Smooth muscle cell (in vitro differentiated cells): ENCODE measurements around the gene ARID3C. TPM values are rescaled to one million over a fixed set of nuclear protein-coding genes. Genes with fewer than 3 reads are reported as not detected.

Source experiments
- DNase-seq: peaks from one replicate; lab custom pipeline; 2025; ENCODE audit not compliant: unreplicated experiment; lab: John Stamatoyannopoulos, UW
- H2AFZ ChIP-seq: fragments of 200-600 bp; sonication (generic); 2 replicates; pipeline ENCODE4 v1.6.0; 2016; ENCODE audit warnings: antibody characterized with exemption, low read depth, mild to moderate bottlenecking
- H3F3A ChIP-seq: fragments of 200-600 bp; sonication (generic); 2 replicates; pipeline ENCODE4 v1.6.0; 2017; ENCODE audit warnings: antibody characterized with exemption, low read depth
- H3K27ac ChIP-seq: fragments of 200-600 bp; sonication (generic); 2 replicates; pipeline ENCODE4 v1.5.1; 2016; ENCODE audit warnings: low read depth, mild to moderate bottlenecking
- H3K27me3 ChIP-seq: fragments of 200-600 bp; sonication (generic); 2 replicates; pipeline ENCODE4 v1.6.1; 2016; ENCODE audit warnings: low read depth, mild to moderate bottlenecking
- H3K36me3 ChIP-seq: fragments of 200-600 bp; sonication (generic); 2 replicates; pipeline ENCODE4 v1.5.1; 2016; ENCODE audit warnings: low read depth
- H3K4me1 ChIP-seq: fragments of 200-600 bp; sonication (generic); 2 replicates; pipeline ENCODE4 v1.5.1; 2016; ENCODE audit warnings: low read depth
- H3K4me2 ChIP-seq: fragments of 200-600 bp; sonication (generic); 2 replicates; pipeline ENCODE4 v1.6.0; 2016; ENCODE audit warnings: mild to moderate bottlenecking
- H3K4me3 ChIP-seq: fragments of 200-600 bp; sonication (generic); 2 replicates; pipeline ENCODE4 v1.5.1; 2016; ENCODE audit warnings: mild to moderate bottlenecking
- H3K79me2 ChIP-seq: fragments of 200-600 bp; sonication (generic); 2 replicates; pipeline ENCODE4 v1.6.0; 2016; ENCODE audit warnings: low read depth, mild to moderate bottlenecking
- H3K9ac ChIP-seq: fragments of 200-600 bp; sonication (generic); 2 replicates; pipeline ENCODE4 v1.6.0; 2016; ENCODE audit warnings: low read depth
- H3K9me3 ChIP-seq: fragments of 200-600 bp; sonication (generic); replicated peaks from 2 replicates; pipeline ENCODE4 v1.5.1; 2016; ENCODE audit warnings: low read depth
- H4K20me1 ChIP-seq: fragments of 200-600 bp; sonication (generic); 2 replicates; pipeline ENCODE4 v1.6.0; 2016; ENCODE audit warnings: low read depth
- CTCF ChIP-seq: fragments of 200-600 bp; sonication (generic); IDR thresholded peaks from 2 replicates; pipeline ENCODE4 v1.5.1; 2017; ENCODE audit warnings: borderline replicate concordance, mild to moderate bottlenecking, antibody characterized with exemption; ENCODE audit not compliant: insufficient read depth, poor library complexity, severe bottlenecking
- WGBS: methylation state at CpG from one replicate; pipeline ENCODE4 v1.1.7; 2016; ENCODE audit warnings: low lambda C conversion rate; 5-methylcytosine and 5-hydroxymethylcytosine counted together
- polyA plus RNA-seq: library from polyadenylated mRNA; unstranded; fragments of >200 nt; fragmentation: Nextera tagmentation; extraction: Ambion mirVana; gene quantifications from 2 replicates; pipeline ENCODE4 v1.2.1, GENCODE V29; 2016
- total RNA-seq: library from RNA; depleted of rRNA; stranded (reverse); fragments of >200 nt; gene quantifications from 2 replicates; pipeline ENCODE4 v1.2.3, GENCODE V29; 2014

The ARID3C gene
- total and polyA plus RNA-seq, 2 experiments from 2014 or later: 0.40 TPM; not detected in 1

GRCh38 chr9:34620061-34620994 lies 8.5 kb downstream of the ARID3C start, which contains the start of gene DCTN3:
TSS of gene DCTN3 (minus strand) at chr9:34620495. CDS start at chr9:34620464, 31 bp downstream.
- no peaks in the 10 kb centered on the region for H3K79me2 ChIP-seq
- H4K20me1 ChIP-seq: no peaks in the 10 kb centered on the region
- H3K9me3 ChIP-seq: no peaks in the 10 kb centered on the region
- H3K27ac ChIP-seq: no peak within 1 kb of the TSS
- no peaks in the 10 kb centered on the region for H3F3A ChIP-seq
- peak within 1 kb of the TSS; percentile 79 for H3K4me3 ChIP-seq
- H3K36me3 ChIP-seq: peaks cover 3% of the 10 kb centered on the region
- WGBS: 9% methylated on average over 43 of the region's 43 CpGs
- peaks cover 16% of the 10 kb centered on the region for H3K27me3 ChIP-seq
- TF ChIP-seq CTCF: no peak
- peak; percentile 42 for DNase-seq
- peak within 1 kb of the TSS; percentile 98 for H2AFZ ChIP-seq
- H3K9ac ChIP-seq: peak within 1 kb of the TSS; percentile 87
- peaks cover 13% of the 10 kb centered on the region for H3K4me1 ChIP-seq
- peak within 1 kb of the TSS; percentile 96 for H3K4me2 ChIP-seq

GRCh38 chr9:34615132-34615531 lies 13.7 kb downstream of the ARID3C start:
- 86% methylated on average over 2 of the region's 2 CpGs for WGBS
- Histone ChIP-seq H3K9me3 (no peaks in the 10 kb centered on the region), H3F3A (peaks cover 7% of the 10 kb centered on the region), H3K4me3 (no peak overlapping the region), H3K36me3 (peaks cover 3% of the 10 kb centered on the region), H2AFZ (no peak overlapping the region), H3K27ac (no peak overlapping the region), H3K9ac (no peak overlapping the region), H3K27me3 (no peaks in the 10 kb centered on the region), H3K4me2 (no peak overlapping the region), H3K79me2 (peaks cover 3% of the 10 kb centered on the region), H3K4me1 (peaks cover 10% of the 10 kb centered on the region), H4K20me1 (no peaks in the 10 kb centered on the region)
- DNase-seq: no peak
- no peak for TF ChIP-seq CTCF

- TF ChIP-seq CTCF: peak; percentile 80
- Histone ChIP-seq H3K36me3 (peaks cover 3% of the 10 kb centered on the region), H4K20me1 (no peaks in the 10 kb centered on the region), H3K4me3 (peak overlapping the region; percentile 82), H2AFZ (peak overlapping the region; percentile 89), H3K79me2 (peaks cover 3% of the 10 kb centered on the region), H3K9me3 (no peaks in the 10 kb centered on the region), H3K4me1 (peaks cover 10% of the 10 kb centered on the region), H3K27ac (peak overlapping the region; percentile 55), H3K4me2 (peak overlapping the region; percentile 97), H3K9ac (peak overlapping the region; percentile 87), H3F3A (peaks cover 7% of the 10 kb centered on the region), H3K27me3 (no peaks in the 10 kb centered on the region)
- 4% methylated on average over 15 of the region's 15 CpGs for WGBS
- peak; percentile 39 for DNase-seq
Measured at GRCh38 chr9:34612788-34613390, 16.0 kb downstream of the ARID3C start.
